Measurements from ENCODE around the gene ZNRF2. TPM values are rescaled to one million over a fixed set of nuclear protein-coding genes. Genes with fewer than 3 reads are reported as not detected.

The ZNRF2 gene
- total and polyA plus RNA-seq, 2 experiments from 2014 or later: 11.0 to 18.8 TPM

DNA sequence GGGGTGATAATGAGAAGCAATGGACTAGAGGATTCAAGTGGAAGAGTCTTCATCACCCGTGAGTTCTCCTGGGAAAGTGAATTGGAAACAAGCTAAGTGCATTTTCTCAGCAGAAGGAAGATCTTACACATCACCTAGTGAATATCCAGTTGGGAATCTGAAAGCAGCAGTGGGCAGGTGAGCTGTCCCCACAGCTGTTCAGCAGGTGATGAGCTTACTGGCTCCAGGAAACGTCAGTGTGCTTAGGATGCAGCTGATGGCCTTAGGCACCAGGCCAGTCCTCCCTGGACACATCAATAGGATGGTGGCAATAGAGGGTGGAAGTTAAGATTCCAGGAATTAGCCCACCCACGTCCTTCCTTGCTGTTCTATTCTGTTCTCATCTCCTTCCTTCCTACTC is 127.5 kb downstream of the ZNRF2 start:
- no peaks in the 10 kb centered on the region for H3K9me3 ChIP-seq (ENCODE audit: low read depth)
- H3K79me2 ChIP-seq: no peaks in the 10 kb centered on the region
- no peaks in the 10 kb centered on the region for H3K36me3 ChIP-seq (replicated peaks; ENCODE audit: insufficient read depth, low read depth)
- no peaks in the 10 kb centered on the region for H3K9me2 ChIP-seq (replicated peaks; ENCODE audit: insufficient read depth)
- H3K4me3 ChIP-seq: no peak overlapping the region
- no peaks in the 10 kb centered on the region for H3K27me3 ChIP-seq
- WGBS (ENCODE audit: low lambda C conversion rate, missing lambda C conversion rate): 76% methylated on average over 3 of the region's 3 CpGs
- H4K20me1 ChIP-seq (ENCODE audit: insufficient read depth, poor library complexity, severe bottlenecking): no peaks in the 10 kb centered on the region
- H2AFZ ChIP-seq: no peak overlapping the region
- H3K27ac ChIP-seq: no peak overlapping the region
- no peak overlapping the region for H3K4me2 ChIP-seq
- TF ChIP-seq CTCF (IDR thresholded peaks at IDR 0.05; ENCODE audit: poor library complexity) (no peak), EZH2 (IDR thresholded peaks at IDR 0.05; ENCODE audit: borderline replicate concordance) (no peak), EZH2phosphoT487 (IDR thresholded peaks at IDR 0.05; ENCODE audit: low read depth, severe bottlenecking, unreplicated experiment) (no peak)
- H3K4me1 ChIP-seq (ENCODE audit: insufficient read depth): no peaks in the 10 kb centered on the region
- DNase-seq (ENCODE audit: low spot score): no peak

DNA sequence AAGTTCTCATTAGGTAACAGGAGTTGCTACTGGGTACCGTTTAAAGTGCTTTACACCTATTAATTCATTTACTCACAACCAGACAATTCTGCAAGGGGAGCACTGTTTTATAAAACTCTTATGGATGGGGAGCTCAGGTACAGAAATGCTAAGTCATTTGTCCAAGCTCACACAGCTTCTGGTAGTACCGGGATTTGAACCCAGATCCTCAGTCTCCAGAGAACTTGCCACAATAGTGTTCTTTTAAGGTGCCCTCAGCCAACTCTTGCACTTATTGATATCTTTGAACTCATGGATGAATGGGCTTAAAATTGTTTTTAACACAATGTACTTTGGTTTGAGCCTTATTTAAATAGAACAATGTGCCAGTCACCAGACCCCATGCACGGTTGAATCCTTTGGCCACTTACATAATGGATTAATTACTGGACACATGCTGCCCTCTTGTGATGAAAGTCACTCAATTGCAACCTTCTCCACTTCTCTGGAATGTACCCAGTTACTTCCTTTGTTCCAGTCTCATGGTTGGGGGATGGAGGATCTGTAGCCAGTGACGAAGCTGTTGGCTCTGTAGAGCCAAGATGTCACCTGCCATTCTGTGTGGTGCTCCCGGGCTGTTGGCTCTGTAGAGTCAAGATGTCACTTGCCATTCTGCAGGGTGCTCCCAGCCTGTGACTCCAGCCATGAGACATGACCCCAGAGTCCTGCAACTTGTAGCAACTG is 128.5 kb downstream of the ZNRF2 start:
- Histone ChIP-seq H3K4me1 (ENCODE audit: insufficient read depth) (no peaks in the 10 kb centered on the region), H3K9me2 (replicated peaks; ENCODE audit: insufficient read depth) (no peaks in the 10 kb centered on the region), H3K79me2 (no peaks in the 10 kb centered on the region), H2AFZ (no peak overlapping the region), H3K27me3 (no peaks in the 10 kb centered on the region), H3K27ac (no peak overlapping the region), H3K36me3 (replicated peaks; ENCODE audit: insufficient read depth, low read depth) (no peaks in the 10 kb centered on the region), H3K4me3 (no peak overlapping the region), H3K4me2 (no peak overlapping the region), H3K9me3 (ENCODE audit: low read depth) (no peaks in the 10 kb centered on the region), H4K20me1 (ENCODE audit: insufficient read depth, poor library complexity, severe bottlenecking) (no peaks in the 10 kb centered on the region)
- 47% methylated on average over 5 of the region's 5 CpGs for WGBS (ENCODE audit: low lambda C conversion rate, missing lambda C conversion rate)
- TF ChIP-seq EZH2phosphoT487 (IDR thresholded peaks at IDR 0.05; ENCODE audit: low read depth, severe bottlenecking, unreplicated experiment) (no peak), CTCF (IDR thresholded peaks at IDR 0.05; ENCODE audit: poor library complexity) (peak; percentile 76), EZH2 (IDR thresholded peaks at IDR 0.05; ENCODE audit: borderline replicate concordance) (no peak)
- DNase-seq (ENCODE audit: low spot score): peak; percentile 82

DNA sequence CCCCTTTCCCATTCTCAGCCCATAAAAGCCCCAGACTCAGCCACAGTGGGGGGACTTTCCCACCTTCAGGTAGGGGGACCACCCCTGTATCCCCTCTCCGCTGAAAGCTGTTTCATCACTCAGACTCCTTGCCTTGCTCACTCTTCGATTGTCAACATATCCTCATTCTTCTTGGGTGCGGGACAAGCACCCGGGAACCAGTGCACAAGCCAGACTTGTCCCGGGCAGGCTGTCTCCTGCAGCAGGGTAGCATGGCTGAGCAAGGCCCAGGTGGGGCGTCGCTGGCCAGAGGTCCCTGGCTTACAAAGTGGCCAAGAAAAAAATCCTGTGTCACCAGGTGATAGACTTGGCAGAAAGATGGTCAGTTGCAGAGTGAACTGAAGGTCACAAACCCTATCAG is 129.5 kb downstream of the ZNRF2 start:
- H4K20me1 ChIP-seq (ENCODE audit: insufficient read depth, poor library complexity, severe bottlenecking): no peaks in the 10 kb centered on the region
- H3K9me3 ChIP-seq (ENCODE audit: low read depth): no peaks in the 10 kb centered on the region
- no peaks in the 10 kb centered on the region for H3K27me3 ChIP-seq
- no peaks in the 10 kb centered on the region for H3K4me1 ChIP-seq (ENCODE audit: insufficient read depth)
- H3K79me2 ChIP-seq: no peaks in the 10 kb centered on the region
- no peak overlapping the region for H3K4me2 ChIP-seq
- no peaks in the 10 kb centered on the region for H3K36me3 ChIP-seq (replicated peaks; ENCODE audit: insufficient read depth, low read depth)
- no peak overlapping the region for H3K27ac ChIP-seq
- DNase-seq (ENCODE audit: low spot score): no peak
- no peak overlapping the region for H3K4me3 ChIP-seq
- 91% methylated on average over 7 of the region's 7 CpGs for WGBS (ENCODE audit: low lambda C conversion rate, missing lambda C conversion rate)
- TF ChIP-seq CTCF (IDR thresholded peaks at IDR 0.05; ENCODE audit: poor library complexity) (no peak), EZH2phosphoT487 (IDR thresholded peaks at IDR 0.05; ENCODE audit: low read depth, severe bottlenecking, unreplicated experiment) (no peak), EZH2 (IDR thresholded peaks at IDR 0.05; ENCODE audit: borderline replicate concordance) (no peak)
- H3K9me2 ChIP-seq (replicated peaks; ENCODE audit: insufficient read depth): no peaks in the 10 kb centered on the region
- no peak overlapping the region for H2AFZ ChIP-seq

MicroRNA genes within 50 kb of the gene (microRNA counts, 767-probe panel; counts per million panel counts)
- microRNA hsa-miR-550a-5p (not detected), microRNA hsa-miR-550b-3p (not detected)

Small RNA genes within 50 kb of the gene (microRNA-seq; reads per million reads assigned to microRNA genes)
- gene MIR550A1 (not detected), gene MIR550B1 (not detected)

Small RNA genes within 50 kb of the gene (small RNA-seq; reads per million reads assigned to genes)
- not detected for gene MIR550A1

Other genes with a start within 250 kb of the ZNRF2 start
- gene MTURN, start 149.6 kb upstream of the ZNRF2 start, total RNA-seq: 10.1 and 14.5 TPM in 2 replicates
- 4.5 and 7.5 TPM in 2 replicates for gene MTURN, start 149.6 kb upstream of the ZNRF2 start, polyA plus RNA-seq
- 6.1 and 6.9 TPM in 2 replicates for gene NOD1, start 194.2 kb downstream of the ZNRF2 start, total RNA-seq
- 3.0 and 7.5 TPM in 2 replicates for gene NOD1, start 194.2 kb downstream of the ZNRF2 start, polyA plus RNA-seq
- 43.4 and 47.2 TPM in 2 replicates for gene GGCT, start 220.2 kb downstream of the ZNRF2 start, total RNA-seq
- gene GGCT, start 220.2 kb downstream of the ZNRF2 start, polyA plus RNA-seq: 46.9 and 55.7 TPM in 2 replicates